Left colon (tissue), 2 donors: ENCODE data around the gene CRYGC. TPM values are rescaled to one million over a fixed set of nuclear protein-coding genes. Genes with fewer than 3 reads are reported as not detected.

Experiments used
- ATAC-seq: fragments of 200-7000 bp; cut with Tn5 transposase; one replicate; pipeline ENCODE4 v1.9.1; 2020; ENCODE audit warnings: mild to moderate bottlenecking, moderate library complexity
- DNase-seq, 2 donors: peaks; one replicate each; pipeline ENCODE4 v3.0.0-alpha.2; 2020
- intact Hi-C, 2 donors: fragments of 100-400 bp; cut with DNase I in 1 of 2; cut with micrococcal nuclease in 1 of 2; formaldehyde crosslinking; loops; one replicate each; pipeline versions ENCODE4 v1.11.2 to v1.14.0; 2022; cut with DNase I, micrococcal nuclease
- long read RNA-seq: library from polyadenylated mRNA; unstranded; transcript quantifications from one replicate; pipeline ENCODE4 v2.0.0, GENCODE V29; 2021
- total RNA-seq, 2 donors: library from RNA; stranded (reverse); fragmentation: NEBNext Ultra II Directional; extraction: Animal tissue kit (Norgen Biotek cat#: 25700); gene quantifications; one replicate each; pipeline ENCODE4 v1.2.1, GENCODE V29; 2021
- donor health status: DM: no; HTN: no; CAD: no.
- donor health status: DM: yes; HTN: yes; CAD: no.

CRYGC gene, protein sequence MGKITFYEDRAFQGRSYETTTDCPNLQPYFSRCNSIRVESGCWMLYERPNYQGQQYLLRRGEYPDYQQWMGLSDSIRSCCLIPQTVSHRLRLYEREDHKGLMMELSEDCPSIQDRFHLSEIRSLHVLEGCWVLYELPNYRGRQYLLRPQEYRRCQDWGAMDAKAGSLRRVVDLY
- total RNA-seq, result not detected
- long read RNA-seq, result 0 reads

DNA sequence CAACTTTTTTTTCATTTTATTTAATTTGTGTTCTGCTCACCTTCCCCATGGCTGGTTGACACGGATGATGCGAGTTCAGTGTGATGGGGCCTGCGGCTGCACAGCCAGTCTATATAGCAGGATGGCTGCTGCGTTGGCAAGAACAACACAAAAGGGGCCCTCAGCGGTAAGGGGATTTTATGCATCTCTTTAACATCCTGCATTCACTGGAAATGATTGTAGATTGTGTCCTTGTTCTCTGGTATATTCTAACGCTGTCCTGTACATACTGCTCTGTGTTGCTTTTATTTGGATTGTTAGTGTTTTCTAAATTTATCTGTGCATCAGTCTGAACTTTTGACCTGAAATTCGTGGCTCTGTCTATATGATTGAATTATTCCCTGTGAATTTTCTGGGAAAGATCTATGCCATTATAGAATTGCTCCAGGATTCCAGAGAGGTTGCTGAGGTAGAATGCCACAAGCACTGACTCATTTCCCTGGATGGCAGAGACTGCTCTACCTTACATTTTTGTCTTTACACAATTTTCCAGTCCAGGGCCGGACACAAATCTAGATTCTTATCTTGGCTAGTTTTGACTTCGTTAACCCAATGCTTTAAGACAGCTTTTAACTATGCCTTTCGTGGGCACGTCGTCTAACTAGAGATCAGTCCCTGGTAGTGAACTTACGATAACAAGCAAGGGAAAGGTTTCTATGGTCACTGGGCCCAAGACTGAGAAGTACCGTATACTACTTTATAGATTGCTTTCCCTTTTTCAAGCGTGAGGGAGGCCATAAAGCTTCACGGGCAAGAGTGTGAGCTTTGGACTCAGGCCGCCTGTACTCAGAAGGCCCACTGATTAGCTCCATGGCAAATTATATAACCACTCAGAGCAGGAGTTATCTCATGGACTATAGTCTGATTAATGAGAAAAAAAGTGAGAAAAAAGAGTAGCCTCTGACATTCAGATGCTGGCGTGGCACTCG lies at the start of gene CRYGC:
CRYGC (minus strand) TSS at position 85 of the 968 bp plus-strand sequence; CDS start at position 49, 36 bp downstream.
- intact Hi-C loops, result no loop called here
- ATAC-seq (peak; percentile 98), DNase-seq (peak; percentile 44)

DNA sequence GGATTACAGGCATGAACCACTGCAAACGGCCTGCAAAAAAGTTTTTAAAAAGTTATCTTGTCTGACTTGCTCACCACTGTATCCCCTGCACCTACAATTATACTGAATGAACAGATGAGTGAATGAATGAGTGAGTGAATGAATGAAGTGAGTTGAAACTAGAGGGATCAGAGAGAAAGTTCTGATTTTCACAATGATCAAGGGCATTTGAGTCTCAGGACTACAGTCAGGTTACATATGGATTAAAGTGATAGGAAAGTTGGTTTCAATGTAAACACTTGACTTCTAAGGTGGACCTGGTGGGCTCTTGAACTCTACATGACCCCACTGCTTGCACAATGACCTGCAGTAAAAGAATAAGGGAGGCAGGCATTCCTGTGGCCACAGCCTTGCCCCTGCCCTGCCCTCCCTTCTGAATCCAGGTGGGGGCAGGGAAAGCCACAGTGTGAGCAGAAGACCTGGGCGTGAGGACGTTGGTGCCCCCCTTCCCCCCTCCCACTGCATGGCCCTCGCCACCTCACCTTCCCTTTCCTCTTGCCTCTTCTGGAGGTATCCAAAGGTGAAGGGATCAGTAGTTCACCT lies 49.5 kb upstream of the CRYGC start:
- intact Hi-C loops, result loop anchor here in 1 of 2 donors (5.0 kb wide), 1 partner anchor 73 kb away; no protein-coding TSS in a partner anchor
- DNase-seq, result no peak

DNA sequence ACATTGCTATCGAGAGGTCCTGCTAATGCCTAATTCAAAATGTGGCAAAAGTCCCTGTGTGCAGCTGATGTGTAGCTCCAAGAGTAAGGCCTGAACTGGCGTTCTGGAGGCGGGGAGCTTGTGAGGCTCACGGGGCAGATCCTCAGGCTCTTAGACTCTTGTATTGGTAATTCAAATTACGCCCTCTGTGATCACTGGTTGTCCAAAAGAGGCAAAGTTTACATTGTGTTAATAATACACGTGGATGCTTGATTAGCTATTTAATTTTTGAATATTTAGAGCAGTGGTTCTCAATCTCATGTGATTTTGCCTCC lies 46.2 kb upstream of the CRYGC start:
- no peak for DNase-seq
- no peak for ATAC-seq
- intact Hi-C loops, result loop anchor here in 1 of 2 donors (5.0 kb wide), 1 partner anchor 77 kb away; no protein-coding TSS in a partner anchor

More for the DNA sequence above, 49.5 kb upstream of the CRYGC start:
- ATAC-seq, result peak; percentile 38

DNA sequence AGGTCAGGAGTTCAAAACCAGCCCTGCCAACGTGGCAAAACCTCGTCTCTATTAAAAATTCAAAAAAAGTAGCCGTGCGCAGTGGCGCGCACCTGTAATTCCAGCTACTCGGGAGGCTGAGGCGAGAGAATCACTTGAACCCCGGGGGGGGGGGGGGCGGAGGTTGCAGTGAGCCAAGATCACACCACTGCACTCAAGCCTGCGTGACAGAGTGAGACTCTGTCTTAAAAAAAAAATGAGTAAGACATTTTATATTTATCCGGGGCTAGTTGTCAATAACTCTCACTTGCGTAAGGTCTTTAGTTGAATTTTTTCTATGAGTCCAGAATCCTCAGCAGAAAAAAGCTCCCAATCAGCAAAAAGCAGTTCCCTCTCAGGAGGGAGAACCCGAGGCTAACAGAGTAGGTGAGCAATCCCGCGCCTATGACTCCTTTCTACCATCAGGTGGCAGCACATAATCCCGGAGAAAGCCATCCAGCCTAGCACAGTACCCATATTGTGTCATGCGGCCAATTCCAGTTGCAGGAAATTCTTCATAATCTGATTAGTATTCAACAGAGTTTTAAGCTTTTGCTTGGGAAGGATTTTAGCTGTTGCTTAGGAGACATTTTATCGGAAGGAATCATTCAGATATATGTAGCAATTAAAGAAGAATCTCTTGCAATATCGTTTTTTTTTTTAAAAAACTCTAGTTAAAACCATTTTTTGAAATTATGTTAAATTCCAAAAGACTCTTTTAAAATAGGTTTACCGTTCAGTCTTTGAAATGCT lies 45.6 kb upstream of the CRYGC start:
- intact Hi-C loops, result loop anchor here in 1 of 2 donors (5.0 kb wide), 1 partner anchor 77 kb away; no protein-coding TSS in a partner anchor
- ATAC-seq, result peak; percentile 99
- peak; percentile 64 to 71 for DNase-seq

DNA sequence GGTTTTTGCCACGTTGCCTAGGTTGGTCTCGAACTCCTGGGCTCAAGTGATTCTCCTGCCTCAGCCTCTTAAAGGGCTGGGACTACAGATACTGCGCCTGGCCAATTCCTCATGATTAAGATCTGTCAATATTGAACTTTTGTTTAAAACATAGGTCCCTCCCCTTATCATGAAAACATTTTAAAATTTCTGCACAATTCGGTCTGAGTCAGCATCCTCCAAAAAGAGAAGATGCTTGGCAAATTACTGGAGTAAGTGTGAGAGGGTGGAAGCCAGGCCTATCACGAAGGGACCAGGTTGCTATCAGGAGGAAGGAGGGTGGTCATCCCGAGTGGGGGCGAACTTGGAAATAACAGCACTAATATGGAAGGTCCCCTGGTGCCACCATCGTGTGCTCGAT lies 44.5 kb upstream of the CRYGC start:
- DNase-seq (no peak), ATAC-seq (no peak)
- intact Hi-C loops, result no loop called here

DNA sequence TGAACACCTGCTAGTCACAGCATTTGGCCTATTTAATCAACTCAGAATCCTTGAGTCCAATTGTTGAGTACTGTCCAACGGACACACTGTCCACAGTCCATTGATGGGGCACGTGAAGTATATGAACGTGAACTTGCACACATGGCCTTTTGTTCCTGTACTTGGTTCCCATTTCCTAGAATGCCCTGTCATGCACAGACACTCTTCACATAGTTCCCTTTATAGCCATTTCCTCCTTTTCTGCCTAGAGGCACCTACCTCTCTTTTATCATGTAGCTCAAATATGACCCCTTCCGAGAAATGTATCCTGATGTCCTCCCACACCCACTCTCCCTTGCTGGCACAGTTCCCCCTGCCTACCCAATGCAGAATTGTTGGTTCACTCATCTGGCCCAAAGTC lies 42.5 kb upstream of the CRYGC start:
- DNase-seq (no peak), ATAC-seq (no peak)
- intact Hi-C loops, result no loop called here

DNA sequence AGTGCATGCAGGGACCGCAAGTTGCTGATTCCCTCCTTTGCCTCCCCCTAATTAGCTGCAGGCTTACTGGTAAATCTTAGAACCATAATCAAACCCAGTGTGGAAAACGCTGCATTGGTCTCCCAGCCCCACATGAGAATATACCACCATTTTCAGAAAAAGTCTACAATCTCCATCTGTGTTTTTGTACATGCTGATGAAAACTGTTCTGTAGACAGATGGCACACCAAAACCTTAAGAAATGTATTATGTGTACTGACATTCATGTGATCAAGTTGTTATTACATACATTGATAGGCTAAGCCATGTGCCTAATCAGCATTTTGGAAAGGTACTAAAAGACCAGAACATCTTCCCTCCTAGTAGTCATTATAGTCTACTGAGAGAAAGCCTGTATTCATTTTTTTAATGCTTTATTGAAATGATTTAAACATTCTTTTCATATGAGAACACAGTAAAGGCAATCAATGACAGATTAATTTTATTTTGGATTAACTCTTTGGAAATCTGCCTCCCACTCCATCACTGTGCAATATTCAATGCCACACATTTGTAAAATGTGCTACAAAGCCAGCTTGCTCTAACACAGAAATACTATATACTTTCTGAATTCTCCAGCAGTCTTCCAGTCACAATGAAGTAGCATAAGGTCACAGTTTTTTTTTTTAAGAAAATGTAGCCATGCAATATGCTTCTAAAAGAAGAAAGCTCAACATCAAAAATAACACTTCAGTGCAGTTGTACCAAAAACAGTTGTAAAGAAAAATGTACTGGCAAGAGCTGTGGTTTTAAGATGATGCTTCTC lies 35.5 kb upstream of the CRYGC start:
- no peak for DNase-seq
- no peak for ATAC-seq
- intact Hi-C loops, result no loop called here

DNA sequence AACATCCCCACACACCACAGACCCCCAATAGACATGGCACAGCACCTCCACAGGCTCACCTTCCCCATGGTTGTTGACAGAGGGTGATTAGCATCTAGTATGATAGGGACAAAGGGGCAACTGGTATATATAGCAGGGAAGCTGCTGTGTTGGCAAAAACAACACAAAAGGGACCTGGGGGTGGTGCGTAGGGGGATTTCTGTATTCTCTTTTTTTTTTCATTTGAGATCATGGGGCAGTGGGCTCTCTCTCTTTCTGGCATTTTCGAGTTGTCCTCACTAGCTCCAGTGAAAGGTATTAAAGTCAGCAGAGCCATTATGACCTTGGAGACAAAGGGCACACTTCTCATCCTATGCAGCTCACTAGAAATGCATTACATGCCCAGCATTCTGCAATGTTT lies 33.9 kb upstream of the CRYGC start, which contains the start of gene CRYGA:
CRYGA (minus strand) TSS at position 101 of the 400 bp plus-strand sequence; CDS start at position 68, 33 bp downstream.
- intact Hi-C loops, result no loop called here
- no peak for ATAC-seq

DNA sequence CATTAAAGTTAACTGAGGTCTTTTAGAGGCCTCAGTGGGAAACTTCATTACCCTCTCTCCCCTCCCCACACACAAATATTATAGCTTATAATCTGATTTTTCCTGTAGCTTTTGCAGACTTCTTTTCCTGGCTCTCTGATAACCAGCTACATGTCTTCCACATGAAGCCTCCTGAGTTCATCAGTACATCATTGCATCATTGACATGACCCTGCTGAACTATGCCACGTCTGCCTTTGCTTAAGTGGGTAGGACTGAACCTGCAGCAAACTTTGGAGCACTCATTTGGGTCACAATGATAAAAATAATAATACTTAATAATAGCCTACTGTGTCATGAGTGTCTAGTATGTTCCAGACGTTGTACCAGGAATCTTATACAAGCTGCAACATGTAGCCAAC lies 26.8 kb upstream of the CRYGC start:
- no peak for ATAC-seq
- DNase-seq, result no peak
- intact Hi-C loops, result no loop called here

More for the DNA sequence above, 33.9 kb upstream of the CRYGC start, which contains the start of gene CRYGA:
- no peak for DNase-seq

DNA sequence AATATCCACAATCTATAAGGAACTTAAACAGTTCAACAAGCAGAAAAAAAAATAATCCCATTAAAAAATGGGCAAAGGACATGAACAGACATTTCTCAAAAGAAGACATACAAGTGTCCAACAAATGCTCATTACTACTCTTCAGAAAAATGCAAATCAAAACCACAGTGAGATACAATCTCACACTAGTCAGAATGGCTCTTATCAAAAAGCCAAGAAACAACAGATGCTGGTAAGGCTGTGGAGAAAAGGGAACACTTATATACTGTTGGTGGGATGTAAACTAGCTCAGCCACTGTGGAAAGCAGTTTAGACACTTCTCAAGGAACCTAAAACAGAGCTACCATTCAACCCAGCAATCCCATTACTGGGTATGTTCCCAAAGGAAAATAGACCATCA lies 23.5 kb upstream of the CRYGC start:
- no peak for ATAC-seq
- intact Hi-C loops, result no loop called here
- DNase-seq, result no peak

DNA sequence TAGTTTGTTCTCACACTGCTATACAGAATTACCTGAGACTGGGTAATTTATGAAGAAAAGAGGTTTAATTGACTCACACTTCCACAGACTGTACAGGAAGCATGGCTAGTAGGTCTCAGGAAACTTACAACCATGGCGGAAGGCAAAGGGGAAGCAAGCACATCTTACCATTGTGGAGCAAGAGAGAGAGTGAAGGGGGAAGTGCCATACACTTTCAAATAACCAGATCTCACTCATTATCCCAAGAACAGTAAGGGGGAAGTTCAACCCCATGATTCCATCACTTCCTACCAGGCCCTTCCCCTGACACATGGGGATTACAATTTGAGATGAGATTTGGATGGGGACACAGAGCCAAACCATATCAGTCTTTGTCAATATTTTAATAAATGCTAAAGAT lies 21.3 kb upstream of the CRYGC start:
- ATAC-seq (no peak), DNase-seq (no peak)
- intact Hi-C loops, result no loop called here

DNA sequence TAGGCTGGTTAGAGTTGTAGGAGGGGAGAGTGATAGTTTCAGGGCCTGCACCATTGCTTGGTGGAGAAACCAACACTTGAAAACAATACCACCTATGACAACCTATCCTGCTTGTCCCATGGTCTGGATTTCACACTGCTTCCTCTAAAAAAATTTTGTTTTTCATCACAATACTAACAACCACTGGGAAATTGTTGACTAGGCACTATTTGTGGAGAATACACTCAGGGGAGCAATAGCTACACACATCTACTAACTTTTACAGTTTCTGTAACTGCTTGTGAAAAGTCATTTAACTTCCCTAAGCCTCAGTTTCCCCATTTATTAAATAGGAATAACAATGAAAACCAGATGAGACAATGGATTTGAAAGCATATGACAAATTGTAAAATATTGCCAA lies 20.5 kb upstream of the CRYGC start:
- intact Hi-C loops, result no loop called here
- DNase-seq (no peak), ATAC-seq (no peak)

DNA sequence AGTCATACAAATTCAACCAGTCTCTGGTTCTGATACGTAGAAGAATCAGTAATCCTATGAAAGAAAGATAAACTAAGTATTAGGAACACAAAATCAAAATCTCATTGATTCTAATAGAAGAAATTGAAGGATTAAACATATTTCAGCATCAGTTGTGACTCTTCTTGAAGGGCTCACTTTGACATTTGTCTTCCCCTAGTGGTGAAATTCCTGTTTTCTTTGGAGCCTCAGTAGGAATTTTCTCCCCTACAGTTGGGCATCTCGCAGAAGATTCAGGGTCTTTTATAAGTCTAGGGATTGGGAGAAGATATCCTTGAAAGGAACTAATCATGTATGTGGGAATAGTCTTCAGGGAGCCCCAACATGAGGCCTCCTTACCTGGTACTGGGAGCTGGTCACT lies 19.2 kb upstream of the CRYGC start:
- no peak for ATAC-seq
- DNase-seq, result no peak
- intact Hi-C loops, result no loop called here

DNA sequence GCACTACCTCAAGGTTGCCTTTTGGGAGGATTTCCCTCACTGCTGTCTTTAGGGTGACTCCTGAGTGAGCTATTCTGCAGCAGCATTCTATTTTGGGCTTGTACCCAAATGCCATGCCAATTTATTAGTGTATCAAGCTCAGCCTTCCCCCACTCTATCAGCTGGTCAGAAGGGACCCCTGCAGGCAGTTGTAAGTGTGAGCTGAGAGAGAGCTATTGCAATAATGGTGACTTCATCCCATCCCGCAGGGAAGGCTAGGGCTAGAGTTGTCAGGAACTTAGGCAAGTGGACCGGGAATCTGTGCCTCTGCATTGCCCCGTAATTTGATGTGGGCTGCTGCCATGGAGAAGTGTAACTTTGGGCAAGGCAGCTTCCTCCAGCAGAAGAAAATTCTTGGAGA lies 18.1 kb upstream of the CRYGC start:
- intact Hi-C loops, result no loop called here
- DNase-seq (no peak), ATAC-seq (no peak)

DNA sequence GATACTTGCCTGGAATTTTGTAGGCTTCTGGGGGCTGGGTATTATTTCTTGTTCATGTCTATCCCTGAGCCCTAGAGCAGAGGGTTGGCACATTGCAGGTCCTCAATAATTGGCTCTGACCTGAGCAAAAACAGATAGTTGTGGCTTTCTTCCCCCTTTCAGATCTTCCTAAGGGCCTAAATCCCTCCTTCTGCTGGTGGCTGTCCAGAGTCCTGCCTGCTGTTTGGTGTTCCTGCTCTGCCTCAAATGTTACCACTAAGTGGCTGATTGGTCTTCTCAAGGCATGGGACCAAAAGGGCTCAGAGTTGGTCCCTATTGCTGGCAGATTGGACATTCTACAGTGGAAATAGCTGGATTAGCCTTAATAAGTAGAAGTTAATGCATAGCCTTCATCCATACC lies 17.4 kb upstream of the CRYGC start:
- DNase-seq (no peak), ATAC-seq (no peak)
- intact Hi-C loops, result no loop called here

DNA sequence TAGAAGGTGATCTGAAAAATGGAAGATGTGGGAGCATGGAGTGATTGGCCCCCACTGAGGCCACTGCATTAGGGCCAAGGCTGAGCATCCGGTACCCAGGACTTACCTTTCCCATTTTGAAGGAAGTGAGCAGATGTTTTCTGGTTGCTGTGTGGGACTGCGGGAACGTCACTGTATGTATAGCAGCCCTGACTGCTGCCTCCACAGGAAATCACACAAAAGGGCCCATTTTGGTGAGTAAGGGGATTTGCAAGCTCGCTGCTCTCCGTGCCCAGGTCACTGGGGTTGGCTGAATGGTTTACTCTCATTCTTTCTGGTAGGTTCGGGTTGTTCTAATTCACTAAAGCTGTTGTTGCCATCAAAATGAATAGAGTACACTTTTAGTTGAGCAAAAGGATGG lies 16.4 kb upstream of the CRYGC start, which contains the start of gene CRYGB:
CRYGB (minus strand) TSS at position 153 of the 400 bp plus-strand sequence; CDS start at position 115, 38 bp downstream.
- DNase-seq, result no peak

DNA sequence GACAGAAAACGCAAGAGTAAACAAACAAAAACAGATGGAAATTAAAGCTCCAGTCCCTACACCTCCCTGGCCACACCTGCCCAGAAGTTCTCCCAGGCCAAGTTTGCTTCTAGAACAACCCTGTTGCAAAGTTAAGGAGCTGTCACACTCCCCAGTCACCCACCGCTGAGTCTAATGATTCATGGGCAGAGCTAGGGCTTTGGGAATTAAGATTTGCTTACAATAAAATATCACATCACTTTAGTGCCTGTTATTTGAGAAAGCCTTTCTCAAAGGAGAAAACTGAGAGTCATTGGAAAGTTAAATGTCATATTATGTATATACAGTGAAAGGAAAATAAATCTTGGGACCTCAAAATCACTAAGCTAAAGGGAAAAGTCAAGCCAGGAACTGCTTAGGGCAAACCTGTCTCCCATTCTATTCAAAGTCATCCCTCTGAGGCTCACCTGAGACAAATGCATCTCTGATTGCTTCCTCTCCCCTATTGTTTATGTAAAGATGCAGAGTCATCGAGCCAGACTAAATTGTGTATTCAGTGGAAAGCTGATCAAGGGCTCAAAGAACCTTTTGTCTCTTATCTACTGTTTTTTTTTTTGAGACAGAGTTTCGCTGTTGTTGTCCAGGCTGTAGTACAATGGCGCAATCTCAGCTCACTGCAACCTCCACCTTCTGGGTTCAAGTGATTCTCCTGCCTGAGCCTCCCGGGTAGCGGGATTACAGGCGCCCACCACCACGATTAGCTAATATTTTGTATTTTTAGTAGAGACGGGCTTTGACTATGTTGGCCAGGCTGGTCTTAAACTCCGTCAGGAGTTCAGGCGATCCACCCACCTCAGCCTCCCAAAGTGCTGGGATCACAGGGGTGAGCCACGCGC lies 13.5 kb upstream of the CRYGC start:
- no peak for ATAC-seq
- intact Hi-C loops, result no loop called here
- DNase-seq, result no peak

More for the DNA sequence above, 16.4 kb upstream of the CRYGC start, which contains the start of gene CRYGB:
- intact Hi-C loops, result no loop called here
- no peak for ATAC-seq
